Neural progenitor cell (in vitro differentiated cells): ENCODE results near the gene TLR7.

Experiments used
- EZH2 ChIP-seq: fragments of 200-600 bp; sonication (generic); IDR thresholded peaks from 2 replicates; pipeline ENCODE4 v1.6.1; 2017; ENCODE audit warnings: antibody characterized with exemption, mild to moderate bottlenecking, moderate library complexity
- EZH2phosphoT487 ChIP-seq: fragments of 200-600 bp; sonication (generic); IDR thresholded peaks from 2 replicates; pipeline ENCODE4 v1.6.1; 2017; ENCODE audit warnings: antibody characterized with exemption
- TF ChIP-seq, protein P1 (sequence below): fragments of 200-600 bp; sonication (generic); IDR thresholded peaks from 2 replicates; pipeline ENCODE4 v1.5.1; 2017; ENCODE audit warnings: antibody characterized with exemption, mild to moderate bottlenecking

- TF ChIP-seq, protein P1, sequence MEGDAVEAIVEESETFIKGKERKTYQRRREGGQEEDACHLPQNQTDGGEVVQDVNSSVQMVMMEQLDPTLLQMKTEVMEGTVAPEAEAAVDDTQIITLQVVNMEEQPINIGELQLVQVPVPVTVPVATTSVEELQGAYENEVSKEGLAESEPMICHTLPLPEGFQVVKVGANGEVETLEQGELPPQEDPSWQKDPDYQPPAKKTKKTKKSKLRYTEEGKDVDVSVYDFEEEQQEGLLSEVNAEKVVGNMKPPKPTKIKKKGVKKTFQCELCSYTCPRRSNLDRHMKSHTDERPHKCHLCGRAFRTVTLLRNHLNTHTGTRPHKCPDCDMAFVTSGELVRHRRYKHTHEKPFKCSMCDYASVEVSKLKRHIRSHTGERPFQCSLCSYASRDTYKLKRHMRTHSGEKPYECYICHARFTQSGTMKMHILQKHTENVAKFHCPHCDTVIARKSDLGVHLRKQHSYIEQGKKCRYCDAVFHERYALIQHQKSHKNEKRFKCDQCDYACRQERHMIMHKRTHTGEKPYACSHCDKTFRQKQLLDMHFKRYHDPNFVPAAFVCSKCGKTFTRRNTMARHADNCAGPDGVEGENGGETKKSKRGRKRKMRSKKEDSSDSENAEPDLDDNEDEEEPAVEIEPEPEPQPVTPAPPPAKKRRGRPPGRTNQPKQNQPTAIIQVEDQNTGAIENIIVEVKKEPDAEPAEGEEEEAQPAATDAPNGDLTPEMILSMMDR, result no peak
- TF ChIP-seq EZH2 (no peak), EZH2phosphoT487 (no peak)
Measured at GRCh38 chrX:12865359-12865758, 1.5 kb upstream of the TLR7 start.
